GM21381 (cell line): Measurements from ENCODE around the gene CNIH3.

Experiments used
- ATAC-seq: cut with Tn5 transposase; IDR thresholded peaks from one replicate; pipeline ENCODE4 v1.9.1; 2021; ENCODE audit warnings: mild to moderate bottlenecking, moderate library complexity; ENCODE audit not compliant: unreplicated experiment

Gene CNIH3

DNA sequence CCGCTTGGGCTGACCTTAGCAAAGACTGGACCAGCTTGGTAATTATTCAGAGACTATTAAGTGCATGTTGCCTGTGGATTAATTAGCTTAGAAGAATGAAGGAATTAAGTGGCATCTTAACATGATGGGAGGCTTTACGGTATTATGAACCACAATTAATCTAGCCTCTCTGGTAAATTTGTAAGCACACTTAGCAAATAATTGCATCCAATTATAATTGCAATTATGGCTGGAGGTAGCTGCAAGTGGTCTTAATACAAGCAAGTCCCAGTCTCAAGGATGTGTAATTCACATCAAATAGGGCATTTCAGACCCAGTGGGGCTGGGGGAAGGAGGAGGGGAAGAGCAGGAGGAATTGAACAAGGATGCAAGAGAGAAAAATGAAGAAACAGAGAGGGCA lies 151.6 kb downstream of the CNIH3 start:
- ATAC-seq = no peak

DNA sequence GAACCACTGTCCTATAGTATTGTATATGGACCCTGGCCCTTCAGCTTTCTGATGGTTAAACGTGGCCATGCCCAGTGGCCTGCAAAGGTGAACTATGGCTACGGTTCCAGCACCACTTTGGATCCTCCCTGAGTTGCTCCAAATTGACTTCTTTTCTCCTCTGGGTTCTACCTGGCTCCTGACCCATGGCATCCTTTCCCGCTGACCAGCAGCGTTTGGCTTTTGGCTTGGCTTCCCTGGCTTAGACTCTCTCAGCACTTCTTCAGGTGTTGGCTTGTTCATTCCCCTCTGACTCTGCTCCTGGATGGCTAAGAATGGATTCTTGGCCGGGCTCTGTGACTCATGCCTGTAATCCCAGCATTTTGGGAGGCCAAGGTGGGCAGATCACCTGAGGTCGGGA lies 152.9 kb downstream of the CNIH3 start:
- ATAC-seq = no peak

DNA sequence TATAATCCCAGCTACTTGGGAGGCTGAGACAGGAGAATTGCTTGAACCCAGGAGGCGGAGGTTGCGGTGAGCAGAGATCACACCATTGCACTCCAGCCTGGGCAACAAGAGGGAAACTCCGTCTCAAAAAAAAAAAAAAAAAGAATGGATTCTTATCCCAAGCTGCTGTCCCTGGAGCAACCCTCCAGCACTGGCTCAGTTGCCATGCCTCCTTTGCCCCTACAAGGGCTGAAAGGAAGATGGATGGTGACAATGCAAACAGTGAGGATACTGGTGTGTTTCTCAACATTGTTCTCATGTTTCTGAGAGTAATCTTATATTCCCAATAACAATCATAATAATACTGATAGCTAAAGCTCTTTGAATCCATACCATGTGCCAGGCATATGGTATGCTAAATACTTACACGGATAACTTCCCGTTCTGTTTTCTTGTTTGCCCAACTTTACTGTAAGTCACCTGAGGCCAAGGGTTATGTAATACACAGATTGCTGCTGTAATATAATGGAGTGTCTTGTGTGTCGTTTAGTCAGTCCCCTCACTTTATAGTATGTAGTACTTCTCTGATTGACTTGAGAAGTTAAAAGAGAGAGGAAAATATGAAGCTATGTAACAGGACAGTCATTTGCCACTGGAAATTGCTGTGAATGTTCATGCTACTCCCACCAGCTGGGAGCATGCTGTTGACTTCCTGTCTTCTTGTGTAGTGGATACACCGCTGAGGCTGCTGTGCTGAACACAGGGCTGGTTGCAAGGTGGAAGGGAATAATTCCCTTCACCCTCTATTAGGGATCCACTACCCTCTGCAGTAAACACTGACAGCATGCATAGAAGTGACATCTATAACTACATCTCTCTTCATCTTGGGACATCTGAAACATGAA lies 153.6 kb downstream of the CNIH3 start:
- no peak for ATAC-seq

DNA sequence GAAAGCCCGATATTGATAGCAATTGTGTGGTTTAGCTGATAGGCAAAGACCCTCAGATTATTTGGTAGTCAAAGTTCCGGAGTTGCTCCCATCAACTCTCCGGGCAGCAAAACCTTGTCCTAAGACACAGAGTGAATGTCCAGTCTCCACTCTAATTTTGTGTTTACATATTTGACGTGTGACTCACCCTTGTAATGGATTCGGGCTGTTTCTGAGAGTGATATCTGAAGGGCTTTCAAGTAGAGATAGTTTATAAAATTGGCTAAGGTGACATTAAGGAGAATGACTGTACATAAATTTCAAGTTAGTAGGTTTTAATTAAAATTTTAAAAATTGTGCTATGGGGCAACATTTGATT lies 154.2 kb downstream of the CNIH3 start:
- ATAC-seq = no peak

DNA sequence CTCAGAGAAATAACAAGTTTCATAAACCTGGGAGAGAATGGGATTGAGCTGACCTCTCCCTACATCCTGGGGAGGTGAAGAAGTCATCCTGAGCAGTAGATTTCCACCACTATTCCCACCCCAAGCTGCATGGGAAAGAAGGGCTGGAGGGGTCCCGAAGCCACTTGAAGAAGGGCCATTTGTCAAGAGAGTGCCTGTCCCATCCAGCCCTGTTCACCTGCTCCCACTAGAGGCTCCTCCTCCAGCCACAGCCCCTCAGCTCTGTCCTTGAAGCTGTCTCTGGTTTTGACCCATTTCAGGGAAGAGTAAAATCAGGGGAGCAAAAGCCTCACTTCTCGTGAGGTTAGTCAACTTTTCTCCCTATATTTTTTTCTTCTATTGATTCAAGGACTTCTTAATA lies 157.5 kb downstream of the CNIH3 start:
- ATAC-seq = no peak

DNA sequence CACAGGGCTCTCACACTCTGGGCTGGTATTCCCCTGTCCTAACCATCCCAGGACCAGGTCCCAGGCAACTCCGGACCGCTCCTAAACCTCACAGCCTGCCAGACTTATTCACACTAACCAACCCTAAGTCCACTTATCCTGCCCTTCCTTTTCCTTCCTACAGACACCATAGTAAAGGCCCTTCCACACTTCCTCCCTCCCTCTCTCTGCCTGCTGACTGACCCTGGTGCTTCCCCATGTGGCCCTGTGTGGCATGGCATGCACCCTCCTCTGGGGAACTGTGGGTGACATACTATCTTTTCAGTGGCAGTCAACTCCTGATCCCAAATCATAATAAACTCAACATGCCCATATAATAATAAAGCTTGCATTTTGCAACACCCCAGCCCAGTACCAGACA lies 158.3 kb downstream of the CNIH3 start:
- no peak for ATAC-seq

DNA sequence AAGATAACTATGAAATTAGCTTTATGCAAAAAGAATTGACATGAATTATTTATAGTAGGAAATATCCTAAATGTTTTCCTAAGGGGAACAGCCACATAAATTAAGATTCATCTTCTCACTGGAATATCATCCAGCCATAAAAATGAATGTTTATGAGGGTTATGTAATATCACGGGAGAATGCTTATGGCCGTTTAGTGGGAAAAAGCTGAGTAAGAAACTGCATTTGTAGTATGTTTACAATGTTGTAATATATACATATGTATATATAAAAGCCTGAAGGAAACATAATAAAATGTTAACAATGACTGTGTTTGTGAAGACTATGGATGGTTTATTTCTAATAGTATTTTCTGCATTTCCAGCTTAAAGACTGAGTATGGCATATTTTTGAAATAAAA lies 161.1 kb downstream of the CNIH3 start:
- ATAC-seq = no peak

DNA sequence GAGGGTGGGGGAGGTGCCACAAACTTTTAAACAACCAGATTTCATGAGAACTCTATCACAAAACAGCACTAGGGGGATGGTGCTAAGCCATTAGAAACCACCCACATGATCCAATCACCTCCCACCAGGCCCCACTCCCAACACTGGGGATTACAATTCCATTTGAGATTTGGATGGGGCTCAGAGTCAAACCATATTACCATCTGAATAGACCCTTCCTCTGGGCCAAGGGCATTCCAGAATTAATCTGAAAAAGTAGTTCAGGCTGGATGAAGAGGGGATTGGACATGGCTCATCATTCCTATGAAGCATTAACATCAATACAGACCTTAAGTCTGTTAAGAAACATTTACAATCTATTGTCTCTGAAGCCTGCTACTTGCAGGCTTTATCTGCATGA lies 163.4 kb downstream of the CNIH3 start:
- ATAC-seq = no peak

DNA sequence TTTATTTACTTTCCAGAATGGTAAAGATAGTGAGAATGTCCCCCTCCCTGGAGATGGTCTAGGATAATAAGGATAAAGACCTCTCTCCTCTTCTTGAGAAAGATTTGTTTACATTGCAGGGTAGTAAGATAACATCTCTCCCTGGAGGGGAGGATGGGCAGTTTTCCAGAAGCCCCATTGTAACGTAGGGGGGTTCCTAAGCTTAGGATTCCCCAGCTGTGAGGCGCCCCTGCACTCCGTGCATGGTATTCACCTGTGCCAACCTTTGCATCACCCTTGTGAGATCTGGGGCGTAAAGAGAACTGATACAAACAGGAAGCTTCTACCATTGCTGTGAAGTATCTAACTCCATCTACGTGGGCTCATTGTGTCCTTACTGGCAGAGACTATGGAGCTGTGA lies 164.6 kb downstream of the CNIH3 start:
- no peak for ATAC-seq

DNA sequence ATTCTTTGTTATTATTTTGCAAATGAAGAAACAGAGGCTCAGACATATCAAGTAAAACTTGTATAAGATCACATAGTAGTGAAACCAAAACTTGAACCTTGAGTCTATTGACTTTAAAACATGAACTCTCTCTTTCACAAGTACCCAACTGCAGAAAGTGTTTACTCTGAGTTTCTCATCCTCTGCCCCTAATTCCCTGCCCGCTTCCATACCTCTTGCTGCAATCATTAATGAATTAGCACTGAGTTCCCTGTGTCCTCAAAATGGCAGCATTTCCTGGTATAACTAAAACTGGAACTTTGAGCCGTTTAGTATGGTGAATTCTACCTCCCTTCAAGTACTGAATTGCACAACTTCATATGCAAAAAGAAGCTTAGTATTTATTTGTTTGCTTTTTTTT lies 165.7 kb downstream of the CNIH3 start:
- peak; percentile 50 for ATAC-seq

DNA sequence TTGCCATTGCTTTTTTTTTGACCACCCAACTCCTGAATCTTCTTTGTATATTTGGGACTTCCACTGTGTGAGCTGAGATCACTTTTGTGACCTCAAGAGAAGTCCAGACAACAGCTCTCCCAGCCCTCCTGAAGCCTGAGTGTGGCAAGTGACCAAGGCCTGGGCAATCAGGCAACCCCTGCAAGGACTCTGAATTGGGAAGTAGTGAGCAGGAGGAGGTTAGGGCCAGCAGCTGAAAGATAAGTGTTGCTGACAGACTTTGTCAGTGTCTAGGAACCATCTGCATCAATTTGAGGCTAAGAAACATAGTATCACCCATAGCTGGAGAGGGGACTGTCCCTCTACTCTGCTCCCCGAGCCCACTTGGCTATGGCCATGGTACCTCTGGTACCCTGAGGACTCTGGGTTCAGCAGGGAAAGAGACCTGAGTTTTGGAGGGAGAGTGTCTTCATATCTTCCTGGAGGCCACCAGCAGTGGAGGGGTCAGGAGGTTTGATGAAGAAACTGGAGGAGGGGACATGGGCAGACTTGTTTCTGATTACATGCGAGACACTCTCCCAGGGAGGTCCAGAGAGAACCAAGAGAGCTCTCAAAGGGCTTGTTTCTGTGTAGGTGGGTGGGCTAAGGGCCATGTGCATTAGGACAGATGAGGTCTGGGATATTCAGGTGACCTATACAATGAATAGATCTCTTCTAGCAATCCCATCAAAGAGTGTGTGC lies 166.3 kb downstream of the CNIH3 start:
- no peak for ATAC-seq

DNA sequence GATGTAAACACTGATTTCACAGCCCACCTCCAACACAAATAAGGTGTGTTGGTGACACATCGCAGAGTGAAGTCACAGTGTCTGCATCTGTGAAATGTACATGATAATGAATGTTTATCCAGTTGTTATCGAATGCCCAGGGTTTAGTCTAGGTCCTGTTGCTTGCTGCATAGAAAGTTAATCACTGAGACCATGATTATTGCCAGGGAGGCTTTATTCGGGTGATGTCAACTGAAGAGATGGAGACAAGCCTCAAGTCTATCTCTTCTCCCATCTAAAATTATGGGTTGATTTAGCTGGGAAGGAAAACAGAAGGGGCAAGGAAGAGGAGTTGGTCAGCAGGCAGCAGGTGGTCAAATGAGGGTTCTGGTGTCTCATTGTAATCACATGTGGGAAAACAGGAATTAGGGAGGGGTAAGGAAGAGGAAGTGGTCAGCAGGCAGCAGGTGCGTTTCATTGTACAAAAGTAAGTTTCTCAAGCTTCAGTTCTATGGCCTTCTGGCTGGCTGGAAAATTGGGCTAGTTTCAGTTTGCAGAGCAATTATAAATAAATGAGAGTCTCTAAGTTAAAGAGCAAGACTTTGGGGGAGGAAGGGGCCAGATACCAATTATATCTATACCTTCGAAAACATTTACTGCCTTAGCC lies 167.0 kb downstream of the CNIH3 start:
- peak; percentile 66 for ATAC-seq

DNA sequence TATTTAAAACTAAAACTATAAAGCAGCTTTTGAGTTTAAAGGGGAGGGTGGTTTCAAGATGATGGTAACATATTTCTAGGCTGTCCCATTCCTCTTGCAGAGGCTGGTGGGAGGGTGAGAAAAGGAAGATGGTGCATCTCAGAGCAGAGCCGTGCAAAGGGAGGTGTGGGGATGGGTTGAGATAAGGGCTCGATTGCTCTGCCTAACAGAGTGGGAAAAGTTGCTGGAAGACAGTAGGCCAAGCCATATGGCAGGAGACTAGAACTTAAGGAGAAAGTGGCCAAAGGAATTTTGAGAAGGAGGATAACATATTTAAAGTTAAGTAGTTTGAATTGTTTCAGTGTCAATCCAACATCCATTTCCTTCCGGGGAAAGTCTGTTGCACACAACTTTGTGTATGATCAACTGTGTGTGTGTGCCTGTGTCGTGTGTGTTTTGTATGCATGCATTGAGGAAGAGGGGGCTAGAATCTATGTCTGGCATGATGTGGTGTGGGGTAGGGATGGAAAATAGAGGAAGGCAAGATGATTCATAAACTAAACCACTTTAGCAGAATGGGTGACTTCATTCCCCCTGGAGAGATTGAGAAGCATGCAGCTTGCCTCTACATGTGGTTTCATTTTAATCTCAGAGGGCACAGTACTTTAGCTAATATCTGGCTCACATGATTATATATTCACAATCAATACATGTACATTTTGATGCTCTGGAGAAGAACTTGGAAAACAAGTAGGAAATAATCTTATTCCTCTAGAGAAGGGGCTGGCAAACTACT lies 168.3 kb downstream of the CNIH3 start:
- ATAC-seq = no peak

DNA sequence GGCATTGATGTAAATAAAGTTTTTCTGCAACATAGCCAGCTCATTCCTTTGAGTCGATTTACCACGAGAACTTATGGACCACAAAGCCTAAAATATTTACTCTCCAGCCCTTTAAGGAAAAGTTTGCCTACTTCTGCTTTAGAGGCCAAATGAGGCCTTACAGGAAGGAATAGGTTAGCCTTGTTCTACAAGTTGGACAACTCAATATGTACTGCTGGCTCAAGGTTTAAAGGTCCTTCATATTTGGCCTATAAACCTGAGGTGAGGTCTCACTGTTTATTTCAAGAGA lies 168.9 kb downstream of the CNIH3 start:
- no peak for ATAC-seq

DNA sequence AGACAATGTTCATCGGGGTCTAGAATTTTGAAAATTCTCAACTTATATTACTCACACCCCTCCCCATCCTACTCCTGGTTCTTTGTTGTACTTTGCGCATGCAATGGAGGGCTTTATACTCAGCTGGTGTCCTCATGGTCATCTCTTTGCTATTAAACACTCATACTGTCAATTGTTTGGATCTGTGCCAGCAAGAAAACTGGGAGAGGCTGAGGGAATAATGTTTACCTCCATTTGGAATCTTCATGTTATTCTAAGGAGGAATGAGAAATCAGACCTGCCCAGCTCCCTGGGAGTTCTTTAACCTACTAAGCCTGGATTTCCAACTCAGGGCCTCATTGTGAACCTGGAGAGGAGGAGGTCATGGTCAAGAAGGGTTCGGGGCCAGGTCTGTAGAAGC lies 169.5 kb downstream of the CNIH3 start:
- no peak for ATAC-seq

DNA sequence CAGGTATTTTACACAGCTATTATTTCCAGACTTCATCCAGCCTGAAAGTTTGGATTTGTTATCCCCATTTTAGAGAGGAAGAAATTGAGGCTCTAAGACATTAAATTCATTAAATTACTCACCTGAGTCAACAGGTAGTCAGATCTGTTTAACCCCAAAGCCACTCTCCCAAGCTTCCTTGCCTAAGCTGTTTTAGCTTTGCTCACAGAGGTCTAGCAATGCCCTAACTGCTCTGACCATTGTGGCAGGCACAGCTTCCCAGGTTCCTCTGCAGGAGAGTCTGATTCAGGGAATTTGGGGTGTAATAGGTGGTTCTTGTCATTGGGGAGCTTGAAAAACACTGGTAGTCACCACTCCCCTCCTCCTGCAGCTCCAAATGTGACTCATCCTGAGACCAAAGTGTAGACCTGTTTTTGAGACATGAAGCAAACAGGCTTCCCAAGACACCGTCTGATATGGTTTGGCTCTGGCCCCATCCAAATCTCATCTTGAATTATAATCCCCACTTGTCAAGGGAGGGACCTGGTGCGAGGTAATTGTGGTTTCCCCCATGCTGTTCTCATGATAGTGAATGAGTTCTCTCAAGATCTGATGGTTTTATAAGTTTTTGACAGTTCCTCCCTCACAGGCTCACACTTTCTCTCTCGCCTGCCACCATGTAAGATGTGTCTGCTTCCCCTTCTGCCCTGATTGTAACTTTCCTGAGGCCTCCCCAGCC lies 170.6 kb downstream of the CNIH3 start:
- ATAC-seq = no peak

DNA sequence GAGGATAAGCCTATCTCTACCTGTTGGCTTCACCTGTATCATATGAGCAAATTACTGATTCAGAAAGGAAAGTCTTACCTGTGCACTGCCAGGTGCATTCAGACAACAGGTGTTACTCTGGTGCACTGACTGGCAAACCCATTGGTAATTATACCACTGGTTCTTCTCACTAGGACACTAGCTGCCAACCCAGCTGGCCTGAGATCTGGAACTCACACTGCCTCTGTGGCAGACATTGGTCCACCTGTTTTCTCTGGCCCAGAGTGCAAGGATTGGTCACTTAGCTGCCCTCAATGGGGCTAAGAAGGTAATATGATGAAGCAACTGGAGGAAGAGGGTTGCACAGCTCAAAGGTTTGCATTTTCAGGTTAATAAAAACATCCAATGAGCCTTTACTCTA lies 173.2 kb downstream of the CNIH3 start:
- no peak for ATAC-seq
